Endothelial cell of umbilical vein (primary cell): Measurements from ENCODE around the gene AK5. TPM values are rescaled to one million over a fixed set of nuclear protein-coding genes. Genes with fewer than 3 reads are reported as not detected.

Experiments used
- BruUV-seq: library from RNA; stranded (reverse); fragments of 400-500 nt; replicated peaks from 2 replicates; lab custom pipeline; 2021; lab: Mats Ljungman, UMichigan
- CTCF ChIA-PET: fragments of 300-600, 350-600 bp; sonication (Branson Sonifier 250); formaldehyde crosslinking; loops from one replicate; lab custom pipeline; 2021; ENCODE audit warnings: antibody characterized with exemption, inconsistent platforms; lab: Charles Lee
- POLR2A ChIA-PET: fragments of 300-600, 350-600 bp; sonication (Branson Sonifier 250); formaldehyde crosslinking; loops from one replicate; lab custom pipeline; 2021; ENCODE audit warnings: antibody characterized with exemption, inconsistent platforms; lab: Charles Lee
- DNase-seq: peaks from one replicate; pipeline ENCODE4 v3.0.0-alpha.2; 2011; ENCODE audit warnings: low read depth, low spot score
- FAIRE-seq: peaks from 2 replicates; lab custom pipeline; 2011; peaks lifted over from hg19 to GRCh38; lab: Jason Lieb, UNC
- H2AFZ ChIP-seq: 2 replicates; pipeline ENCODE4 v1.6.0; 2012; ENCODE audit warnings: low read depth, low read length, control low read depth, inconsistent platforms
- H3K27ac ChIP-seq: 2 replicates; pipeline ENCODE4 v1.5.1; 2011; ENCODE audit warnings: low read depth, mild to moderate bottlenecking, control low read depth, low read length, moderate library complexity; ENCODE audit not compliant: insufficient read depth
- H3K27me3 ChIP-seq, 2 experiments: 2 replicates each; pipeline versions ENCODE4 v1.6.0 to v1.6.1; 2011; ENCODE audit warnings: low read length in 2 of 2, mixed read lengths in 1 of 2; ENCODE audit not compliant: control insufficient read depth in 2 of 2, insufficient read depth in 2 of 2
- H3K36me3 ChIP-seq, 2 experiments: 2 replicates in 1 of 2; 3 replicates in 1 of 2; pipeline ENCODE4 v1.5.1; 2011; ENCODE audit warnings: low read length in 2 of 2, mild to moderate bottlenecking in 1 of 2, moderate library complexity in 1 of 2; ENCODE audit not compliant: control insufficient read depth in 2 of 2, insufficient read depth in 2 of 2; ENCODE audit errors: extremely low read depth in 1 of 2
- H3K4me1 ChIP-seq: 3 replicates; pipeline ENCODE4 v1.5.1; 2011; ENCODE audit warnings: mild to moderate bottlenecking, low read length; ENCODE audit not compliant: control insufficient read depth, insufficient read depth; ENCODE audit errors: extremely low read depth
- H3K4me2 ChIP-seq: 2 replicates; pipeline ENCODE4 v1.6.1; 2011; ENCODE audit warnings: low read length, control low read depth, mixed read lengths; ENCODE audit not compliant: insufficient read depth
- H3K4me3 ChIP-seq, 3 experiments: fragments of 200-600 bp in 1 of 3; sonication (generic), shearing (Covaris generic) in 1 of 3; replicated peaks in 1 of 3; 2 replicates each; pipeline ENCODE4 v1.5.1; 2011 to 2016; ENCODE audit warnings: control low read depth in 3 of 3, low read length in 3 of 3, mild to moderate bottlenecking in 2 of 3, inconsistent platforms in 1 of 3, low read depth in 1 of 3, moderate library complexity in 1 of 3; ENCODE audit not compliant: insufficient read depth in 1 of 3
- H3K79me2 ChIP-seq: 2 replicates; pipeline ENCODE4 v1.6.0; 2012; ENCODE audit warnings: low read length, inconsistent platforms; ENCODE audit not compliant: control insufficient read depth, insufficient read depth
- H3K9ac ChIP-seq: replicated peaks from 2 replicates; pipeline ENCODE3; 2011; ENCODE audit warnings: low read length, control low read depth; ENCODE audit not compliant: insufficient read depth; ENCODE audit errors: extremely low read depth
- H3K9me1 ChIP-seq: replicated peaks from 3 replicates; pipeline ENCODE4 v1.6.0; 2011; ENCODE audit warnings: mild to moderate bottlenecking, low read length; ENCODE audit not compliant: control insufficient read depth, insufficient read depth; ENCODE audit errors: extremely low read depth
- H3K9me3 ChIP-seq: replicated peaks from 2 replicates; pipeline ENCODE4 v1.5.1; 2012; ENCODE audit warnings: low read length, inconsistent platforms; ENCODE audit not compliant: control insufficient read depth, insufficient read depth
- H4K20me1 ChIP-seq: replicated peaks from 2 replicates; pipeline ENCODE3; 2011; ENCODE audit warnings: mild to moderate bottlenecking, low read length; ENCODE audit not compliant: control insufficient read depth, insufficient read depth; ENCODE audit errors: extremely low read depth
- EZH2 ChIP-seq: IDR thresholded peaks from 2 replicates; pipeline ENCODE4 v1.6.1; 2012; ENCODE audit warnings: borderline replicate concordance, low read depth, mild to moderate bottlenecking, moderate library complexity, low read length, inconsistent platforms; ENCODE audit not compliant: severe bottlenecking
- FOS ChIP-seq: IDR thresholded peaks from 2 replicates; pipeline ENCODE4 v1.6.1; 2011; ENCODE audit warnings: mild to moderate bottlenecking, low read length, moderate library complexity, borderline replicate concordance; ENCODE audit not compliant: insufficient read depth
- GATA2 ChIP-seq: IDR thresholded peaks from 2 replicates; pipeline ENCODE4 v1.7.0; 2011; ENCODE audit warnings: low read depth, mild to moderate bottlenecking, moderate library complexity, mixed read lengths, low read length; ENCODE audit not compliant: insufficient read length, insufficient read depth
- JUN ChIP-seq: IDR thresholded peaks from 2 replicates; pipeline ENCODE4 v1.6.1; 2011; ENCODE audit warnings: borderline replicate concordance, low read depth; ENCODE audit not compliant: insufficient read length, insufficient read depth
- MYC ChIP-seq: IDR thresholded peaks from one replicate; pipeline ENCODE4 v1.6.1; 2011; ENCODE audit warnings: mild to moderate bottlenecking, low read depth, low read length
- POLR2A ChIP-seq: IDR thresholded peaks from 2 replicates; pipeline ENCODE4 v1.6.1; 2012; ENCODE audit warnings: low read depth, mild to moderate bottlenecking, control low read depth, low read length
- POLR2AphosphoS5 ChIP-seq: IDR thresholded peaks from 2 replicates; pipeline ENCODE4 v1.6.1; 2012; ENCODE audit warnings: low read depth, mild to moderate bottlenecking, control low read depth, low read length, moderate library complexity; ENCODE audit not compliant: insufficient read depth
- dilution Hi-C: fragments of 300-500 bp; cut with MboI; formaldehyde crosslinking; loops from one replicate; pipeline ENCODE4 v1.15.0; 2019; ENCODE audit warnings: low sequenced_read_pairs; ENCODE audit not compliant: extremely low pct_ligation_motif_present
- intact Hi-C: fragments of 100-400 bp; cut with micrococcal nuclease; formaldehyde crosslinking; loops from one replicate; pipeline ENCODE4 v1.10.0; 2022
- polyA plus RNA-seq, 4 experiments: library from polyadenylated mRNA; depleted of rRNA in 3 of 4; stranded (reverse) in 3 of 4; unstranded in 1 of 4; fragments of >200 nt; gene quantifications; 2 replicates each; pipeline versions ENCODE4 v1.2.1 to v1.2.3, GENCODE V29; 2011 to 2012; ENCODE audit warnings: missing spikeins in 1 of 4
- total RNA-seq: library from RNA; stranded (reverse); gene quantifications from 2 replicates; pipeline ENCODE4 v1.2.3, GENCODE V29; 2021
- TF ChIP-seq, protein P1 (sequence below), 2 donors: IDR thresholded peaks; 1 replicate in 1 of 2; 2 replicates in 1 of 2; pipeline ENCODE4 v1.5.1; 2011; ENCODE audit warnings: low read length in 2 of 2, mild to moderate bottlenecking in 2 of 2, moderate library complexity in 2 of 2, control low read depth in 1 of 2, inconsistent platforms in 1 of 2, low read depth in 1 of 2; ENCODE audit not compliant: insufficient read depth in 1 of 2; ENCODE audit errors: extremely low read depth in 1 of 2
- TF ChIP-seq, protein P2 (sequence below): IDR thresholded peaks from 2 replicates; pipeline ENCODE4 v1.6.1; 2011; ENCODE audit not compliant: insufficient read depth, insufficient read length

The AK5 gene
- total and polyA plus RNA-seq, 2 donors (not counting 3 experiments of a cell fraction or from before 2014, with no cell fraction given), result 5.0 to 7.5 TPM

DNA sequence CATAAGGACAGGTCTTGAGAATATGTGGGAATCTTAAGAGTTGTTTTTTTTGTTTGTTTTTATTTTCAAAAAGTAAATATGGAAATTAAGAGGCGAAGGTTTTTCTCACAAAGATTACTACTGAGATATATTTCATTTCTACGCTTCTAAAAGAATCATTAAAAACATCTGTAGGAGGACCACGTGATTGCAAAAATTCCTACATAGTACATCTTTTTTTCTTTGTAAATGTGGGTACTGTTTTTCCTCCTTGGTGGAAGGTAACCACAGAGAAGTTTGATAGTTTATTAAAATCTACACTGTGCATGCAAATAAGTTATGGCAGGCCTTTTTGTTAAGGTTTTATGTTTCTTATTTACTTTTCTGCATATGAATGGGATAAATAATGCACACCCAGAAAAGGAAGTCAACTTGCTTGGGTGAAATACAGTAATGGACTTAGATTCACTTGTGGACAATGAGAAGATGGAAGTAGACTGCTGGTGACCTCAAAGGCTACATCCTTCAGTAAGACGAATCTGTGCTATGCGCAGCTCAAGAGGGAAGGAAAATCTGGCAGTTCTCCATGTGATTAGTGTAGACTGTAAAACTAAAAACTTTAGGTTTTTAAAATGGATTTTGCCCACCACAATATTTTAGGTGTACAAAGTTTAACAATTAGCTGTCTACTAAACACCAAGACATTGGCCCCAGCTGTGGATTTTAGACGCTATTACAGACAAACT lies 2.0 kb downstream of the AK5 start:
- H3K4me2 ChIP-seq, result peak overlapping the region; percentile 41
- dilution Hi-C loops, result no loop called here
- no peaks in the 10 kb centered on the region for H3K79me2 ChIP-seq
- ChIA-PET CTCF (interaction anchor here (0.7 to 1.6 kb wide), 4 partner anchors 12 to 249 kb away, joined by 3 read pairs; no protein-coding TSS in a partner anchor), POLR2A (no interaction called here)
- no peak overlapping the region for H3K27ac ChIP-seq
- peaks cover 20% of the 10 kb centered on the region for H3K4me1 ChIP-seq
- no peaks in the 10 kb centered on the region for H3K9me3 ChIP-seq
- no peaks in the 10 kb centered on the region for H3K9me1 ChIP-seq
- H3K27me3 ChIP-seq, result peaks cover 3 to 16% of the 10 kb centered on the region in 2 experiments
- H2AFZ ChIP-seq, result no peak overlapping the region
- FAIRE-seq (no peak), DNase-seq (peak; percentile 12)
- no peaks in the 10 kb centered on the region for H3K36me3 ChIP-seq
- BruUV-seq, result no TSS peak
- H3K4me3 ChIP-seq, result no peak overlapping the region
- TF ChIP-seq, protein P1, sequence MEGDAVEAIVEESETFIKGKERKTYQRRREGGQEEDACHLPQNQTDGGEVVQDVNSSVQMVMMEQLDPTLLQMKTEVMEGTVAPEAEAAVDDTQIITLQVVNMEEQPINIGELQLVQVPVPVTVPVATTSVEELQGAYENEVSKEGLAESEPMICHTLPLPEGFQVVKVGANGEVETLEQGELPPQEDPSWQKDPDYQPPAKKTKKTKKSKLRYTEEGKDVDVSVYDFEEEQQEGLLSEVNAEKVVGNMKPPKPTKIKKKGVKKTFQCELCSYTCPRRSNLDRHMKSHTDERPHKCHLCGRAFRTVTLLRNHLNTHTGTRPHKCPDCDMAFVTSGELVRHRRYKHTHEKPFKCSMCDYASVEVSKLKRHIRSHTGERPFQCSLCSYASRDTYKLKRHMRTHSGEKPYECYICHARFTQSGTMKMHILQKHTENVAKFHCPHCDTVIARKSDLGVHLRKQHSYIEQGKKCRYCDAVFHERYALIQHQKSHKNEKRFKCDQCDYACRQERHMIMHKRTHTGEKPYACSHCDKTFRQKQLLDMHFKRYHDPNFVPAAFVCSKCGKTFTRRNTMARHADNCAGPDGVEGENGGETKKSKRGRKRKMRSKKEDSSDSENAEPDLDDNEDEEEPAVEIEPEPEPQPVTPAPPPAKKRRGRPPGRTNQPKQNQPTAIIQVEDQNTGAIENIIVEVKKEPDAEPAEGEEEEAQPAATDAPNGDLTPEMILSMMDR (IDR thresholded peaks at IDR 0.05; ENCODE audit: extremely low read depth in 1 of 2, insufficient read depth in 1 of 2, low read depth in 1 of 2, low read length in 2 of 2), result no peak
- TF ChIP-seq GATA2, result no peak
- TF ChIP-seq EZH2, result no peak
- TF ChIP-seq FOS, result no peak
- TF ChIP-seq, protein P2, sequence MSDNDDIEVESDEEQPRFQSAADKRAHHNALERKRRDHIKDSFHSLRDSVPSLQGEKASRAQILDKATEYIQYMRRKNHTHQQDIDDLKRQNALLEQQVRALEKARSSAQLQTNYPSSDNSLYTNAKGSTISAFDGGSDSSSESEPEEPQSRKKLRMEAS, result no peak
- TF ChIP-seq POLR2AphosphoS5, result no peak
- no peak for TF ChIP-seq JUN
- no peak for TF ChIP-seq MYC
- no peak for TF ChIP-seq POLR2A
- H4K20me1 ChIP-seq, result no peaks in the 10 kb centered on the region
- H3K9ac ChIP-seq, result no peak overlapping the region
- intact Hi-C loops, result loop anchor here (10.0 kb wide), 1 partner anchor 401 kb away; the partner anchor contains the start of gene ZZZ3
